Measurements from ENCODE around the gene GNB1L. TPM values are rescaled to one million over a fixed set of nuclear protein-coding genes. Genes with fewer than 3 reads are reported as not detected.

The GNB1L gene
- total and polyA plus RNA-seq, 9 of the 15 experiments (the other 6 are each of a cell fraction or from before 2014, with no cell fraction given), result 0.56 to 50.5 (median 10.2) TPM

GRCh38 chr22:19760058-19760950, 94.4 kb downstream of the GNB1L start, which contains the start of gene TBX1 (continued):
- TF ChIP-seq FOSL1 (tag; conservative IDR thresholded peaks at IDR 0.05), result no peak
- TF ChIP-seq, protein P1, sequence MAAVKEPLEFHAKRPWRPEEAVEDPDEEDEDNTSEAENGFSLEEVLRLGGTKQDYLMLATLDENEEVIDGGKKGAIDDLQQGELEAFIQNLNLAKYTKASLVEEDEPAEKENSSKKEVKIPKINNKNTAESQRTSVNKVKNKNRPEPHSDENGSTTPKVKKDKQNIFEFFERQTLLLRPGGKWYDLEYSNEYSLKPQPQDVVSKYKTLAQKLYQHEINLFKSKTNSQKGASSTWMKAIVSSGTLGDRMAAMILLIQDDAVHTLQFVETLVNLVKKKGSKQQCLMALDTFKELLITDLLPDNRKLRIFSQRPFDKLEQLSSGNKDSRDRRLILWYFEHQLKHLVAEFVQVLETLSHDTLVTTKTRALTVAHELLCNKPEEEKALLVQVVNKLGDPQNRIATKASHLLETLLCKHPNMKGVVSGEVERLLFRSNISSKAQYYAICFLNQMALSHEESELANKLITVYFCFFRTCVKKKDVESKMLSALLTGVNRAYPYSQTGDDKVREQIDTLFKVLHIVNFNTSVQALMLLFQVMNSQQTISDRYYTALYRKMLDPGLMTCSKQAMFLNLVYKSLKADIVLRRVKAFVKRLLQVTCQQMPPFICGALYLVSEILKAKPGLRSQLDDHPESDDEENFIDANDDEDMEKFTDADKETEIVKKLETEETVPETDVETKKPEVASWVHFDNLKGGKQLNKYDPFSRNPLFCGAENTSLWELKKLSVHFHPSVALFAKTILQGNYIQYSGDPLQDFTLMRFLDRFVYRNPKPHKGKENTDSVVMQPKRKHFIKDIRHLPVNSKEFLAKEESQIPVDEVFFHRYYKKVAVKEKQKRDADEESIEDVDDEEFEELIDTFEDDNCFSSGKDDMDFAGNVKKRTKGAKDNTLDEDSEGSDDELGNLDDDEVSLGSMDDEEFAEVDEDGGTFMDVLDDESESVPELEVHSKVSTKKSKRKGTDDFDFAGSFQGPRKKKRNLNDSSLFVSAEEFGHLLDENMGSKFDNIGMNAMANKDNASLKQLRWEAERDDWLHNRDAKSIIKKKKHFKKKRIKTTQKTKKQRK (IDR thresholded peaks at IDR 0.05; ENCODE audit: borderline replicate concordance, low read depth, low read length), result no peak
- no peak for TF ChIP-seq ATF7 (IDR thresholded peaks at IDR 0.05)
- TF ChIP-seq, protein P2, sequence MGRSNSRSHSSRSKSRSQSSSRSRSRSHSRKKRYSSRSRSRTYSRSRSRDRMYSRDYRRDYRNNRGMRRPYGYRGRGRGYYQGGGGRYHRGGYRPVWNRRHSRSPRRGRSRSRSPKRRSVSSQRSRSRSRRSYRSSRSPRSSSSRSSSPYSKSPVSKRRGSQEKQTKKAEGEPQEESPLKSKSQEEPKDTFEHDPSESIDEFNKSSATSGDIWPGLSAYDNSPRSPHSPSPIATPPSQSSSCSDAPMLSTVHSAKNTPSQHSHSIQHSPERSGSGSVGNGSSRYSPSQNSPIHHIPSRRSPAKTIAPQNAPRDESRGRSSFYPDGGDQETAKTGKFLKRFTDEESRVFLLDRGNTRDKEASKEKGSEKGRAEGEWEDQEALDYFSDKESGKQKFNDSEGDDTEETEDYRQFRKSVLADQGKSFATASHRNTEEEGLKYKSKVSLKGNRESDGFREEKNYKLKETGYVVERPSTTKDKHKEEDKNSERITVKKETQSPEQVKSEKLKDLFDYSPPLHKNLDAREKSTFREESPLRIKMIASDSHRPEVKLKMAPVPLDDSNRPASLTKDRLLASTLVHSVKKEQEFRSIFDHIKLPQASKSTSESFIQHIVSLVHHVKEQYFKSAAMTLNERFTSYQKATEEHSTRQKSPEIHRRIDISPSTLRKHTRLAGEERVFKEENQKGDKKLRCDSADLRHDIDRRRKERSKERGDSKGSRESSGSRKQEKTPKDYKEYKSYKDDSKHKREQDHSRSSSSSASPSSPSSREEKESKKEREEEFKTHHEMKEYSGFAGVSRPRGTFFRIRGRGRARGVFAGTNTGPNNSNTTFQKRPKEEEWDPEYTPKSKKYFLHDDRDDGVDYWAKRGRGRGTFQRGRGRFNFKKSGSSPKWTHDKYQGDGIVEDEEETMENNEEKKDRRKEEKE (IDR thresholded peaks at IDR 0.05; ENCODE audit: borderline replicate concordance in 1 of 2, control insufficient read depth in 1 of 2, low read depth in 2 of 2, low read length in 1 of 2), result peak in 1 of 2 experiments; percentile 71; a peak in 1 of 4 replicates
- no peak for TF ChIP-seq ZNF277 (CRISPR knock-in tag; IDR thresholded peaks at IDR 0.05; ENCODE audit: borderline replicate concordance)
- TF ChIP-seq, protein P3, sequence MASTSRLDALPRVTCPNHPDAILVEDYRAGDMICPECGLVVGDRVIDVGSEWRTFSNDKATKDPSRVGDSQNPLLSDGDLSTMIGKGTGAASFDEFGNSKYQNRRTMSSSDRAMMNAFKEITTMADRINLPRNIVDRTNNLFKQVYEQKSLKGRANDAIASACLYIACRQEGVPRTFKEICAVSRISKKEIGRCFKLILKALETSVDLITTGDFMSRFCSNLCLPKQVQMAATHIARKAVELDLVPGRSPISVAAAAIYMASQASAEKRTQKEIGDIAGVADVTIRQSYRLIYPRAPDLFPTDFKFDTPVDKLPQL (IDR thresholded peaks at IDR 0.05; ENCODE audit: extremely low read depth, insufficient read length), result no peak
- TF ChIP-seq ZNF780A (CRISPR knock-in tag; IDR thresholded peaks at IDR 0.05), result no peak
- TF ChIP-seq ZNF696 (CRISPR knock-in tag; conservative IDR thresholded peaks at IDR 0.05), result no peak
- peak; percentile 84 for TF ChIP-seq ZEB2 (IDR thresholded peaks at IDR 0.05)
- peak; percentile 88 for TF ChIP-seq DPF2 (IDR thresholded peaks at IDR 0.05)
- peak; percentile 79 for TF ChIP-seq TOE1 (IDR thresholded peaks at IDR 0.05; ENCODE audit: borderline replicate concordance)
- TF ChIP-seq TOE1 (CRISPR knock-in tag; IDR thresholded peaks at IDR 0.05; ENCODE audit: borderline replicate concordance, low read depth), result no peak
- 0 out of 2 replicates have a peak, but pooled peaks have one; percentile 37 for TF ChIP-seq SIN3B (IDR thresholded peaks at IDR 0.05; ENCODE audit: low read depth)
- TF ChIP-seq MYBL2 (IDR thresholded peaks at IDR 0.05; ENCODE audit: low read depth), result no peak
- no peak for TF ChIP-seq MYBL2 (CRISPR knock-in tag; IDR thresholded peaks at IDR 0.05; ENCODE audit: borderline replicate concordance)
- peak; percentile 33 for TF ChIP-seq ZNF140 (CRISPR knock-in tag; IDR thresholded peaks at IDR 0.05)
- TF ChIP-seq MTA1 (IDR thresholded peaks at IDR 0.05; ENCODE audit: borderline replicate concordance), result peak; percentile 90
